OCI-LY1 (cell line): ENCODE measurements around the gene MARCHF9.

Source experiments
- H2AFZ ChIP-seq: fragments of 200-600 bp; sonication (generic), shearing (Covaris generic); 2 replicates; pipeline ENCODE4 v1.6.0; 2014; ENCODE audit warnings: antibody characterized with exemption, mild to moderate bottlenecking, low read length
- H3F3A ChIP-seq: fragments of 200-600 bp; sonication (generic), shearing (Covaris generic); 2 replicates; pipeline ENCODE4 v1.6.0; 2014; ENCODE audit warnings: mild to moderate bottlenecking, antibody characterized with exemption, low read length, moderate library complexity; ENCODE audit not compliant: insufficient read depth
- H3K27ac ChIP-seq: fragments of 200-600 bp; sonication (generic); 2 replicates; pipeline ENCODE4 v1.5.1; 2014; ENCODE audit warnings: low read length, mixed run types, mild to moderate bottlenecking, low read depth; ENCODE audit not compliant: poor library complexity, severe bottlenecking
- H3K27me3 ChIP-seq: fragments of 200-600 bp; sonication (generic); 2 replicates; pipeline ENCODE4 v1.6.0; 2014; ENCODE audit warnings: antibody characterized with exemption, mild to moderate bottlenecking, low read length, moderate library complexity; ENCODE audit not compliant: insufficient read depth
- H3K36me3 ChIP-seq: fragments of 200-600 bp; sonication (generic); 2 replicates; pipeline ENCODE4 v1.6.1; 2014; ENCODE audit warnings: mild to moderate bottlenecking, antibody characterized with exemption, low read length, moderate library complexity, mixed read lengths; ENCODE audit not compliant: insufficient read depth
- H3K4me1 ChIP-seq: fragments of 200-600 bp; sonication (generic); 2 replicates; pipeline ENCODE4 v1.5.1; 2014; ENCODE audit warnings: mild to moderate bottlenecking, low read length, moderate library complexity; ENCODE audit not compliant: insufficient read depth, severe bottlenecking
- H3K4me2 ChIP-seq: fragments of 200-600 bp; sonication (generic), shearing (Covaris generic); 2 replicates; pipeline ENCODE4 v1.6.1; 2014; ENCODE audit warnings: low read length
- H3K4me3 ChIP-seq: fragments of 200-600 bp; sonication (generic); 2 replicates; pipeline ENCODE4 v1.5.1; 2014; ENCODE audit warnings: low read length, low read depth, mild to moderate bottlenecking, mixed read lengths; ENCODE audit not compliant: poor library complexity, severe bottlenecking
- H3K79me2 ChIP-seq: fragments of 200-600 bp; shearing (Covaris generic); 2 replicates; pipeline ENCODE4 v1.6.1; 2016; ENCODE audit warnings: mixed run types, low read length, mixed read lengths; ENCODE audit not compliant: insufficient read depth
- H3K9ac ChIP-seq: fragments of 200-600 bp; sonication (generic), shearing (Covaris generic); 2 replicates; pipeline ENCODE4 v1.6.1; 2014; ENCODE audit warnings: mild to moderate bottlenecking, low read length, mixed read lengths
- H3K9me2 ChIP-seq: fragments of 200-600 bp; sonication (generic), shearing (Covaris generic); 2 replicates; pipeline ENCODE4 v1.6.1; 2014; ENCODE audit warnings: low read depth, mild to moderate bottlenecking, low read length, mixed read lengths
- H3K9me3 ChIP-seq: fragments of 200-600 bp; shearing (Covaris generic); 2 replicates; pipeline ENCODE4 v1.6.1; 2014; ENCODE audit warnings: low read length, mixed read lengths
- H4K20me1 ChIP-seq: fragments of 200-600 bp; sonication (generic), shearing (Covaris generic); 2 replicates; pipeline ENCODE4 v1.6.0; 2016; ENCODE audit warnings: mild to moderate bottlenecking, low read length; ENCODE audit not compliant: insufficient read depth
- CTCF ChIP-seq: fragments of 200-600 bp; sonication (generic), shearing (Covaris generic); IDR thresholded peaks from 2 replicates; pipeline ENCODE4 v1.5.1; 2017; ENCODE audit warnings: mild to moderate bottlenecking, antibody characterized with exemption, low read length, moderate library complexity, mixed read lengths
- EZH2 ChIP-seq: fragments of 200-600 bp; sonication (generic), shearing (Covaris generic); IDR thresholded peaks from 2 replicates; pipeline ENCODE4 v1.8.0; 2017; ENCODE audit warnings: borderline replicate concordance, mixed run types, mild to moderate bottlenecking, antibody characterized with exemption, low read length, moderate library complexity, mixed read lengths

Gene MARCHF9

GRCh38 chr12:57726884-57727757, 27.8 kb upstream of the MARCHF9 start:
- Histone ChIP-seq H3K27me3 (no peaks in the 10 kb centered on the region), H3K9ac (no peak overlapping the region), H2AFZ (no peak overlapping the region), H3K4me1 (peaks cover 4% of the 10 kb centered on the region), H3K79me2 (no peaks in the 10 kb centered on the region), H3K4me2 (no peak overlapping the region), H3K9me2 (no peaks in the 10 kb centered on the region), H3K27ac (no peak overlapping the region), H4K20me1 (no peaks in the 10 kb centered on the region), H3K9me3 (no peaks in the 10 kb centered on the region), H3K4me3 (no peak overlapping the region), H3K36me3 (peaks cover 47% of the 10 kb centered on the region), H3F3A (peaks cover 3% of the 10 kb centered on the region)
- no peak for TF ChIP-seq EZH2
- no peak for TF ChIP-seq CTCF

GRCh38 chr12:57727758-57728395, 27.0 kb upstream of the MARCHF9 start:
- Histone ChIP-seq H2AFZ (no peak overlapping the region), H3K4me2 (no peak overlapping the region), H3K9me2 (no peaks in the 10 kb centered on the region), H3K36me3 (peaks cover 49% of the 10 kb centered on the region), H3K4me3 (no peak overlapping the region), H3F3A (peaks cover 3% of the 10 kb centered on the region), H3K9me3 (no peaks in the 10 kb centered on the region), H3K27ac (no peak overlapping the region), H3K79me2 (no peaks in the 10 kb centered on the region), H4K20me1 (no peaks in the 10 kb centered on the region), H3K4me1 (peaks cover 4% of the 10 kb centered on the region), H3K27me3 (no peaks in the 10 kb centered on the region), H3K9ac (no peak overlapping the region)
- TF ChIP-seq EZH2 = no peak
- no peak for TF ChIP-seq CTCF

- Histone ChIP-seq H3K4me1 (peaks cover 4% of the 10 kb centered on the region), H4K20me1 (no peaks in the 10 kb centered on the region), H2AFZ (no peak overlapping the region), H3K9me3 (no peaks in the 10 kb centered on the region), H3K9me2 (no peaks in the 10 kb centered on the region), H3F3A (peaks cover 3% of the 10 kb centered on the region; the same call in 1 of the 2 replicates), H3K27ac (no peak overlapping the region), H3K79me2 (no peaks in the 10 kb centered on the region), H3K4me3 (no peak overlapping the region), H3K4me2 (no peak overlapping the region), H3K36me3 (peaks cover 52% of the 10 kb centered on the region), H3K27me3 (no peaks in the 10 kb centered on the region), H3K9ac (no peak overlapping the region)
- TF ChIP-seq EZH2 (no peak), CTCF (no peak)
These were observed 25.5 kb upstream of the MARCHF9 start for GRCh38 chr12:57729321-57729844.
